GM19023 (cell line): ENCODE results near the gene TCEAL4.

ENCODE experiments used
- ATAC-seq: cut with Tn5 transposase; IDR thresholded peaks from one replicate; pipeline ENCODE4 v1.9.1; 2021; ENCODE audit warnings: mild to moderate bottlenecking, moderate library complexity; ENCODE audit not compliant: unreplicated experiment

TCEAL4 gene

GRCh38 chrX:103585411-103586313 lies at the start of gene TCEAL4:
TSS of gene TCEAL4 (plus strand) at chrX:103585515. CDS start at chrX:103586676, 1,161 bp downstream.
- ATAC-seq: peak; percentile 84

DNA sequence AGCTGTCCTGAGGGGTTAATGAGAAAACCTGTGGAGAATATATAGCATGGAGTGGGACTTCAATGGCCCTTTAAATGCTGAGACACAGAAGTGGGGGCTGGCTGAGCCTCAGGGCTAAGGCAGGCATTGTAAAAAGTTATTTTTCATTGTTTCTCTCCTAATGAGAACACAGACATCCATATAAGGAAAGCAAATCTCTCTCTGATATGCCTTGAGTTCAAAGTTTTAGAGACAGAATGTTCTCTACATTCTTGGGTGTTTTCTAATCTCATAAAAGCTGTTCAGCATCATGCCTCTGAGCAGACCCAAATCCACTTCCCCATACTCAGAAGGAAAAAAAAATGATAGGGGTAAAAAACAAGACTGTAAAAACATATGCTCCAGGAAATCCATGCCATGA lies 49.2 kb upstream of the TCEAL4 start:
- no peak for ATAC-seq

DNA sequence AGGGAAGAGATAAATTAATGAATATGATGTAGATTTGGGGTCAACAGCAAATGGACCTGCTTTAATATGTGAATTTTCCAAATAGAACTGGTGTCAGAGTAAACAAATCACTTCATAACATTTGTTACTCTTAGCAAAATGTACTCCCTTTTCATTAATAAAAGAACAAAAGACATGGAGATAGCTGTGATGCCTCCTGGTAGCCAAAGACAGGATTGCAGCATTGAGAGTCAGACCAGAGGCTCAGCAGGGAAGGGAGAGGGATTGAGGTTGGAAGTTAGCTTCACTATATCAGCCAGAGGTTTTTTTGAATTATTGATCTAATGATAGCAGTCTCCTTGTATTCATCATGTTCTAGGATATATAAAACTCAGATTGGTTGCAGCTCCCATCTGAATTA lies 48.6 kb upstream of the TCEAL4 start:
- no peak for ATAC-seq

- no peak for ATAC-seq
These were observed 47.4 kb upstream of the TCEAL4 start for GRCh38 chrX:103537871-103538387.

DNA sequence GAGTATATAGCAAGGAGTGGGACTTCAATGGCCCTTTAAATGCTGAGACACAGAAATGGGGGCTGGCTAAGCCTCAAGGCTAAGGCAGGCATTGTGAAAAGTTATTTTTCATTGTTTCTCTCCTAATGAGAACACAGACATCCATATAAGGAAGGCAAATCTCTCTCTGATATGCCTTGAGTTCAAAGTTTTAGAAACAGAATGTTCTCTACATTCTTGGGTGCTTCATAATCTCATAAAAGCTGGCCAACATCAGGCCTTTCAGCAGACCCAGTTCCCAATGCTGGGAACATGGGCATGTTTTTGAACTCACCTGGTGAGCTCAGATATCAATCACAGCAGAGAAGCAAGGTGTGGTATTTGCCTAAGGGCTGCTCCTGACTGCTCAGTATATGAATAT lies 46.6 kb upstream of the TCEAL4 start:
- no peak for ATAC-seq

DNA sequence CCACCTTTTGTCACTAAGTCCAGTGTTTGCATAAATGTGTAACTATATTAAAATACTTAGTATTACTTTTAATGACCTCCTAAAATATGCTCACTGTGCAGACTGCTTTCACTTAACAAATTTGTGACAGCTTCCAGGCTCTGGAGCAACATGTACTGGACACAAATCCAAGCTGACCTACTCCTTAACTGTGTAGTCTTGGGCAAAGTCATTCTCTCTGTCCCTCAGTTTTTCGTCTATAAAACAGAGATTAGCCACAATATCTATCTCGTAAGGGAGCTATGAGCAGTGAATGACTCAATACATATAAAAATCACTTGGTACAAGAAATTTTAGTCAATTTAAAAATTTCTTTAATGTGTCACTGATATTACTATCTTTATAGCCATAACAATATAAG lies 45.6 kb upstream of the TCEAL4 start:
- ATAC-seq: no peak

- no peak for ATAC-seq
These were observed 45.2 kb upstream of the TCEAL4 start for GRCh38 chrX:103540145-103540544.

GRCh38 chrX:103549916-103550315 lies 35.4 kb upstream of the TCEAL4 start:
- no peak for ATAC-seq

DNA sequence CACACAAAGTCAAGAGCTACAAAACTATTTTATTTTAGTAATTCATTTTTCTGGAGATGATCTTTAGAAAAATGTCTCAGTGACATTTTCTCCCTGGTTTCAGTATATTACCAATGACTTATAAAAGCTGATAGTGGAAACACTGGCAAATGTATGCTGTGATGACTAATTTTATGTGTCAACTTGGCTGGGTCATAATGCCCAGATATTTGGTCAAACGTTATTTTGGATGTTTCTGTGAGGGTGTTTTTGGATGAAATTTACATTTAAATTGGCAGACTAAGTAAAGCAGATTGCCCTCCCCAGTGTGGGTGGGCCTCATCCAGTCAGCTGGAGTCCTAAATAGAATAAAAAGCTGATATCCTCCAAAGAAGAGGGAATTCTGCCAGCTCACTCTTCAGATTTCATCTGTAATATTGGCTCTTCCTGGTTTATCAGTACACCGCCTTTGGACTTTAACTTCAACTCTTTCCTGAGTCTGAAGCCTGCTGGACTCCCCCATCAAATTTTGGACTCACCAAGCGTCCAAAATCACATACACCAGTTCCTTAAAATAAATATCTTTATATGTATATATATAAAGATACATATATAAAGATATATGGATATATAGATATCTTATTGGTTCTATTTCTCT lies 34.8 kb upstream of the TCEAL4 start:
- ATAC-seq: no peak

- ATAC-seq: no peak
These were observed 33.1 kb upstream of the TCEAL4 start for GRCh38 chrX:103552236-103552635.

- ATAC-seq: peak; percentile 96
These were observed 30.5 kb upstream of the TCEAL4 start for GRCh38 chrX:103554687-103555424.

DNA sequence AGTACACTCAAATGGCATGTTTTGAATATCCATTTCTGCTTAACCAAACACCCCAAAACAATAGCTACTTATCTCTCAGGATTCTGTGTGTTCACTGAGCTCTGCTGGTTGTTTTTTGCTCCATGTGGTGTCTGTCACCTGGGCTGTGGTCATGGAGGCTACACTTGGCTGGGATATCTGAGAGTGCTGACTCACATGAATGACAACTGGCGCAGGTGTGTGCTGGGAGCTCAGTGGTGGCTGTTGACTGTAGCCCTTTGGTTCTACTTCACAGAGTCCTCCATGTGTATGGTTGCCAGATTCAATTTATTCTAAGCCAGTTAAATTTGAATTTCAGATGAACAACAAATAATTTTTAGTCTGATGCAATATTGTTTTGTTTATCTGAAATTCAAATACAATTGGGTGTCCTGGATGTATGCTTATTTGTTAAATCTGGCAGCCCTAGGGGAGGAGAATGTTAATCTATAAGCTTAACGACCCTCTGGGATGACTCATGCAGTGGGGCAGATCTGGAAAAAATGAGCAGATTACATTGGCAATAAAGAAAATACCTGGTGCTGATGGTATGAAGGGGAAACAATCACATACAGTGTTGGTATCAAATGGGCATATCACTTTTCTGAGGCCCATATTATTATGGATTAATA lies 28.2 kb upstream of the TCEAL4 start:
- no peak for ATAC-seq

DNA sequence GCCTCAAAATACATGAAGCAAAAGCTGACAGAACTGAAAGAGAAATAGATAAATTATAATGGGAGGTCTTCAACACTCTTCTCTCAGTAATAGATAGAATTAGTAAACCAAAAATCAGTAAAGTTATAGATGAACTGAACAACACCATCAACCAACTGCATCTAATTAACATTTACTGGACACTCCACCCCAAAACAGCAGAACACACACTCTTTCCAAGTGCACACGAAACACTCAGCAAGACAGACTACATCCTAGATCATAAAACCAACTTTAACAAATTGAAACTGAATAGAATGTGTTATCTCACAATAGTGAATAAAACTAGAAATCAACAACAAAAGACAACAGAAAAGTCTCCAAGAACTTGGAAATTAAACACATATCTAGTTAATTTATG lies 25.1 kb upstream of the TCEAL4 start:
- ATAC-seq: no peak

DNA sequence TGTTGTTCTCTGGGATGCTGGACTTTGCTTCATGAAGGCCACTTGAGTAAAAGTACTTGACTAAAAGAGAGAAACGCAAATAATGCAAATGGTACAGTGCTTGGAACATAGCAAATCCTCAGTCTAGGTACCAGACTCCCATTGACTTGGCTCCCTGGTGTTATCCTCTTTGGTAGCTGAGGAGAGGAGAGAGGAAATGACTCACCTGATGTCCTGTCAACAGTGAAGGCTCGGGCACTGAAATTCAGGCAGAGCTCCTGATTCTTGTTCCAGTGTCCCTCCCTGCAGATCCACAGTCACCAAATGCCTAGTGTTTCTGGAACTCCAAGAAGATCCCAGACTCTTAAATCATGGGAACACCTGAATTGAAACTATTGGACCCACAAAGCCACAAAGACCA lies 22.5 kb upstream of the TCEAL4 start:
- no peak for ATAC-seq

- ATAC-seq: no peak
These were observed 20.1 kb upstream of the TCEAL4 start for GRCh38 chrX:103565197-103565596.

DNA sequence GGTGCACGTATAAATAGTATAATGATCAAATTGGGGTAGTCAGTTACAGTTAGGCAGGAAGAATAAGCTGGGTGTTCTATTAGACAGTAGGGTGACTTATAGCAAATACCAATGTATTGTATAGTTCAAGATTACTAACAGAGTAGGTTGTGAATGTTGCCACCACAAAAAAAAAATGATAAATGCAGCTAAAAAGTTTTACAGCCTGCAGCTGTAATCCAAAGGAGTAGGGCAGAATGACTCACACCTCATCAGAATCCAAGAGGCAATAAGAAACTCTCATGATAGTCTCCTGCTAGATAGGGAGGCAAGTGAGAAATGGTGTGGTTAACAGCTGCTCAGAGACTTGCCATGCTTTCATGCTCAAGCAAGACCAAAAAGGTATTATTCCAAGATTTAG lies 19.6 kb upstream of the TCEAL4 start:
- no peak for ATAC-seq

DNA sequence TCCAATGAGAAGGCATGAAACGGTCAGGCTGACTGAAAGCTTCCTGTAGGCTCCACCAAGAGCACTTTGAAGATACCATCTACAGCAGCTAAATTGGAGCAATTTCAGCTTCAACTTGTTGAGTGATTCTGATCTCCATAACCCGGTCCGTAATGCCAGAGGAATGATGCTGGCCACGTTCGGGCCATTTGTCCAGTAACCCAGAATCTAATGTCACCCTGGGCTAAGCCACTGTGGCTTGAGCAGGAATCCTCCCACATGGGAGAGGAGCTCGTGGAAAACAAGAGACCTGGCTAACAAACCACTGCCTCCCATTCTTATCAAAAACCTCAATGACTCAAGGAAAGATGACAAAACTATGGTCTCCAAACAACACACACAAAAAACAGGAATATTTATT lies 14.2 kb upstream of the TCEAL4 start:
- ATAC-seq: no peak

DNA sequence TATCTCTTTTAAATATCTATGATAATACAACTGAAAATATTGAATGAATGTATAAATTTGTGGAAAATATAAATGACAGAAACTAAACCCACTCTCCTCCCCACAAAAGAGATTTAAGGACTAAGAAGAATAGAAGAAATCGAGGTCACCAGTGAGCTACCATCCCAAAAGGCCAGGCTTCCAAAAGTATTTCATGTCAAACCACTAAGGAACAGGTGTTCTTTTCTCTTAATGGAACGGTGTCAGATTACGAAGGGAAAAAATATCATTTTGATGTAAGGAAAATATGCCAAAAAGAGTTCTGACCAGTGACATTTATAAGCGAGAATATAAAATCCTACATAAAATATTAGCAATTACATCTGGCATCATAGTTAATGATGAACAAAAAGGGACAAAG lies 13.6 kb upstream of the TCEAL4 start:
- ATAC-seq: no peak

- no peak for ATAC-seq
These were observed 12.1 kb upstream of the TCEAL4 start for GRCh38 chrX:103573202-103573601.

DNA sequence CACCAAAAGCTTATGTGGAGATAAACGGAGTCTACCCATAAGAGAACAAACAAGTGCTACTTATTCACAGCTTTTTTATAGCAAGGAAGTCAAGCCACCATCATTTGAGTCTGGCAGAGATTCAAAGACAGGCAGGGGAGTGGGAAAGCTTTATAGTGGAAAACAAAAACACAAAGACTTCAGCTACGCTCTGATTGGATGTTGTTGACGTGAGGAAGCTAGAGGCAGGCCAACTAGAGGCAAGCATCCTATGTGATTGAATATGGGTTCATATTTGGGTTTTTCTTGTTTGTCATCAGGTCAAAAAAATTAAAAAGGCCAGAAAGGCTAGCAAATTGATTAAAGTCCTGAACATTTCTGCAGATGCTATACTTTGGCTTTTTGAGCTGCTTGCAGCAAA lies 719 bp upstream of the TCEAL4 start:
- ATAC-seq: no peak

DNA sequence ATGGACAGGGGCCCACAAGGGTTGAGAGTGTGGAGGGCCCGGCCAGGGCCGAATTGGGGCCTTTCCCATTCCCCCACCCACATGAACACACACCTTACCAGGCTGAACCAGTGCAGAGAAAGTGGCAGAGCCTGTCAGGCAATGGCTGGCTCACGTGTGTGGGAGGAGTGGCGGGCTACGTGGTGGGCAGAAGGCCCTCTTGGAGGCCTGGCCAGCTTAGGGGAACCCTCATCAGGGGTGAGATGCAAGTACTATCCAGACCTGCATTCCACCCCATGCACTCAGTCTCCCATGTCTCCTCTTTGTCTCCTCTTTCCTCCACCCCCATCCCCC lies 965 bp downstream of the TCEAL4 start:
- ATAC-seq: peak; percentile 14
